Right atrium auricular region (tissue), 2 donors: ENCODE results near the gene LDB2. TPM values are rescaled to one million over a fixed set of nuclear protein-coding genes. Genes with fewer than 3 reads are reported as not detected.

Experiments
- DNase-seq: peaks from one replicate; pipeline ENCODE4 v3.0.0-alpha.2; 2019; ENCODE audit warnings: low spot score
- H3K27ac ChIP-seq, 2 donors: fragments of 200-600 bp; sonication (generic); 1 replicate in 1 of 2; 2 replicates in 1 of 2; pipeline ENCODE4 v1.5.1; 2016 to 2019
- H3K27me3 ChIP-seq, 2 donors: fragments of 200-600 bp; sonication (generic); one replicate each; pipeline versions ENCODE4 v1.5.1 to v1.6.0; 2017 to 2019
- H3K36me3 ChIP-seq: fragments of 200-600 bp; sonication (generic); one replicate; pipeline ENCODE4 v1.5.1; 2016
- H3K4me1 ChIP-seq, 2 donors: fragments of 200-600 bp; sonication (generic); one replicate each; pipeline versions ENCODE4 v1.5.1 to v1.6.0; 2017 to 2019
- H3K4me3 ChIP-seq, 2 donors: fragments of 200-600 bp; sonication (generic); 1 replicate in 1 of 2; 2 replicates in 1 of 2; pipeline ENCODE4 v1.5.1; 2017 to 2019; ENCODE audit warnings: mild to moderate bottlenecking in 1 of 2, moderate library complexity in 1 of 2
- H3K9me3 ChIP-seq, 2 donors: fragments of 200-600 bp; sonication (generic); one replicate each; pipeline ENCODE4 v1.5.1; 2019
- CTCF ChIP-seq, 2 donors: fragments of 200-600 bp; sonication (generic); IDR thresholded peaks; one replicate each; pipeline ENCODE4 v1.5.1; 2019; ENCODE audit warnings: antibody characterized with exemption in 2 of 2
- total RNA-seq, 2 donors: library from RNA; depleted of rRNA; stranded (reverse); fragments of >200 nt; gene quantifications; one replicate each; pipeline ENCODE4 v1.1.0, GENCODE V29; 2016

The LDB2 gene
- total RNA-seq, 2 donors from 2014 or later, result 35.2 to 64.4 TPM

DNA sequence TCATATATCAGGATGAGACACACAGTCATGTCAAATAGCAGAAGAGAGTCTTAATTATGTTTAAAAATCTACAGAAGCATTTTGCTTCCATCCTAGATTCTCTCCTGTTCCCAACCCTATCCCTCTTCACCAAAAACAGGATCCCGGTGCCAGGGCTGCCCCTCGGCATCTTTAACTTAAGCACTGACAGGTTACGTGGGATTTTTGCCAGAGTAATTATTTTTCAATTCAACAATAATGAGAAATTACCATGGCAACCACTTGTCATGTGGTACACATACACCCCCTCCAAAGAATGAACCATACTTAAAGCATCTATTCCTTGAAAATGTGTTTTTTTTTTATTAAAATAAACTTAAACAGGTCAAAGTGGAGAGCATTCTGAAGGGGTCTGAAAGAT, 130.6 kb downstream of the LDB2 start:
- no peaks in the 10 kb centered on the region for H3K4me1 ChIP-seq
- no peaks in the 10 kb centered on the region for H3K27me3 ChIP-seq
- no peak for DNase-seq
- no peak overlapping the region for H3K27ac ChIP-seq
- H3K4me3 ChIP-seq, result no peak overlapping the region
- no peaks in the 10 kb centered on the region for H3K9me3 ChIP-seq
- no peaks in the 10 kb centered on the region for H3K36me3 ChIP-seq
- no peak for TF ChIP-seq CTCF (IDR thresholded peaks at IDR 0.05)

DNA sequence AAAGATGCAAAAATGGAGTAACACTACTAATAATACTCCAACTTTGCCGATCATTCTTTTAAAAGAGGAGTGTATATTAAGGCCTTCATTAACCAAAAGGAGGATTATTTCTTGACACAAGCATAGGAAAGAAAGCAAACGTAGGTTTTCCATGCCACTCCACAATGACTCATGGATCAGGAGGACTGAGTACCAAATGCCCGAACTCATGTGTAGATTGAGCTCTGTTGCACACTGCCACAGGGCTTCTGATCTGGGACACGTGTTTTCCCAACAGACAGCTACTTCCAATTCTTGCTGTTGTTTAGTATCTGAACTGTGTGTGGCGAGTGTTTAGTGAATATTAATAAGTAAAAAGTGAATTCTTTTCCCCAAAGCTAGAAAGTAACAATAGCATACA, 131.2 kb downstream of the LDB2 start:
- DNase-seq, result no peak

DNA sequence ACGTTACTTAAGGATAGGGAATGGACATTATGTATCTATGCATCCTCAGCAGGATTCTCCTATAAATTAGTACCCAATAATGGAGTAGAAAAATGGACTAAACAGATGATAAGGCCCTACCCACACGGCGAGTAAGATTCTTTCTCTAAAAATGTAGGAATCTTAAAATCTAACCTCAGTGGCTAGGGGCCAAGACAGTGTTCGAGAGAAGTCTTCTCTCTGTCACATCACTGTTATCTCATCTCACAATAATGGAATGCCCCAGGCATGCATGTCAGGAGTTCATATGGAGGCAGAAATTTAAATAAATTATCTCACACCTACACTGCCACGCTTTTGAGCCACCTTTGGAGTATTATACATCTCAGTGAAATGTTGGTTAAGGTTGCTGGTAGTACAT, 132.9 kb downstream of the LDB2 start:
- Histone ChIP-seq H3K27me3 (no peaks in the 10 kb centered on the region), H3K4me1 (peaks cover 0 to 8% of the 10 kb centered on the region in 2 donors), H3K9me3 (no peaks in the 10 kb centered on the region), H3K27ac (no peak overlapping the region), H3K4me3 (no peak overlapping the region), H3K36me3 (no peaks in the 10 kb centered on the region)
- DNase-seq, result no peak
- no peak for TF ChIP-seq CTCF (IDR thresholded peaks at IDR 0.05)

More for the DNA sequence above, 131.2 kb downstream of the LDB2 start:
- TF ChIP-seq CTCF (IDR thresholded peaks at IDR 0.05), result no peak
- Histone ChIP-seq H3K27me3 (no peaks in the 10 kb centered on the region), H3K9me3 (no peaks in the 10 kb centered on the region), H3K4me1 (no peaks in the 10 kb centered on the region), H3K4me3 (no peak overlapping the region), H3K36me3 (no peaks in the 10 kb centered on the region), H3K27ac (no peak overlapping the region)

DNA sequence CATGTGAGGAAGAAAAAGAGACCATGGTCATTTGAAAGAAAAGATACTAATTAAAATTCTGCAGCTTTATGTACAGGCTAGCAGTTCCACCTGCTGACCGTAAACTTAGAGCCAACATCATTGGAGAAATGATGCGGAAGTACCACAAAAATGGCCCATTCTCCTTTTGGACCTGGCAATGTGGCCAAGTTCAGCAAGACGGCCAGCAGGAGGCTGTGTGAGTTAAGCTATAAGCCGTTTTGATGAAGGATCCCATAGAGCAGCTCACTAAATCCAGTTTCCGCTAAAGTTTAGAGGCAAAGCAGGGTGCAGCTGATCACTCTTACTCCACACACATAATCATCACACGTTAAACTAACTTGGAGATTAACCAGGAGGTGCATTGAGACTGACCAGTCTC, 133.8 kb downstream of the LDB2 start:
- H3K4me1 ChIP-seq, result peaks cover 0 to 12% of the 10 kb centered on the region in 2 donors
- TF ChIP-seq CTCF (IDR thresholded peaks at IDR 0.05), result peak in 1 of 2 donors; percentile 37
- no peak overlapping the region for H3K4me3 ChIP-seq
- H3K9me3 ChIP-seq, result no peaks in the 10 kb centered on the region
- H3K27me3 ChIP-seq, result no peaks in the 10 kb centered on the region
- H3K27ac ChIP-seq, result no peak overlapping the region
- H3K36me3 ChIP-seq, result no peaks in the 10 kb centered on the region
- DNase-seq, result no peak

DNA sequence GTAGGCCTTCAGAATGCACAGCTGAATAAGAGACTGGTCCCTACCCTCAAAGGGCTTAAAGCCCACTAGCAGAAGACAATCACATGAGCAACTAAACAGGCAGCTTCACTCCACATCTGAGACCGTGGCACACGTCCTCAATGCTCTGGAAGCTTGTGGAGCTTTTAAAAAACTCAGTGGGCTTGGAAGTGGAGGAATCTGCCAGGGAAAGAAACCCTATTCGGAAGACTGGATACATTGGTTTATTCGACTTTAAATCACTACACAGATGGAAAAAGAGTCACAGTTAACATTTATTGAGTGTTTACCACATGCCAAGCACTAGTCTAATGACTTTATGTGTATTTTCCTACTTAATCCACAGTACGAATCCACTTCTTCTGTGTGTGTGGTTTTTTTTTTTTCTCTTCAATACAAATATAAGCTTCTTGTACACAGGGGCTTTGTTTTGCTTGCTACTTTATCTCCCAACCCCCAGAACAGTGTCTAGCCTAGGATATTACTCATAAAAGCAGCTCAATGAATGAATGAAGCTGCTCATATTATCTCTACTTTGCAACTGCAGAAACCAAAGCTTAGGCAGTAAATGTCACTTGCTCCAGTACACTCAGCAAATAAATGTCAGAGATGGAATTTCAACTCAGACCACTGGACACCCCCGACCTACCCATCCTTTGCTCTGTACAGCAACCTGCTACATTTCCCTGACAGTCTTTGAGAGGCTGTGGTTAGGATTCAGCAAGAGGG, 137.7 kb downstream of the LDB2 start:
- Histone ChIP-seq H3K4me1 (peaks cover 0 to 12% of the 10 kb centered on the region in 2 donors), H3K27ac (no peak overlapping the region)

More for the DNA sequence above, 137.7 kb downstream of the LDB2 start:
- Histone ChIP-seq H3K27me3 (no peaks in the 10 kb centered on the region), H3K9me3 (no peaks in the 10 kb centered on the region), H3K36me3 (no peaks in the 10 kb centered on the region), H3K4me3 (no peak overlapping the region)
- DNase-seq, result no peak
- no peak for TF ChIP-seq CTCF (IDR thresholded peaks at IDR 0.05)
